Hippocampal formation (tissue), 2 donors: ENCODE data around the gene UBL3.

Source experiments
- DNase-seq, 2 donors: peaks; one replicate each; lab custom pipeline; 2025; lab: John Stamatoyannopoulos, UW

UBL3 gene

DNA sequence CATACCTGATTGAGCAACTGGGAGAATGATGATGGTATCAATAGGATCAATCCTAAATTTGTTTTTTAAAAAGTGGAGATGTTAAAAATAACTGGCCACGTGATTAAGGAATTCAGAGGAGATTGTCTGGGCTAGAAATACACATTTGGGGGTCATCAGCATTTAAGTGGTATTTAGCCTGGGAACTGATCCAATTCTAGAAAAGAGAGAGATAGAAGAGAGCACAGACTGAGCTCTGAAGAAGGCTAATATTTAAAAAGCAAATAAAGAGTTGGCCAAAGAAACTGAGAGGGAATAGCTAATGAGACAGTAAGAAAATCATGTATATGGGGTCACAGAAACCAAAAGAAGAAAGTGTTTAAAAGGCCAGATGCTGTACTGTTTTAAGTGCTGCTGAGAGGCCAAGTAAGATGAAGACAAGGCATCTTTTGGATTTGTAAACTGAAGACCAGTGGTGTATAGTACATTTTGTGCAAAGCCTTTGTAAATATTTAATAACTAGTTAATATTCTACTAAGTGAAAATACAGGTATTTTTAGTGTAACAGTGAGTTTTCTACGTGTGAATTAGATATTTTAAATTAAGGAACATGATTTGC is 40.2 kb downstream of the UBL3 start:
- DNase-seq: no peak

DNA sequence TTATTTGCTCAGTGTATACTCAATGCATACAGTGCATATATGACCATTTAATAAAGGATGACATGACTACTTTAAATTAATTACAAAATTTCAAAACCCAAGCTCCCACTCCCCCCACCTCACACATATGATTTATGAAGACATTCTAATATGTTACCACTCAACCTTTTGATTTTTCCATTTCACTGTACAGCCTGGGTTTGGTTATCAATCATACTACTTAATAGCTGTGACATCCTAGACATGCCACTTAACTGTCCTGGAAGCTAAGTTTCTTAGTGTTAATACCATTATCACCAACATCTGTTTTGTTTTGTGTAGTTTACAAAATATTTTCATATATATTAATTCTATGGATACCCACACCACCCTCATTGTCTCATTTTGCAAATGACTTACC is 42.2 kb downstream of the UBL3 start:
- no peak for DNase-seq

- no peak for DNase-seq
Measured at GRCh38 chr13:29805994-29806979, 44.1 kb downstream of the UBL3 start.

DNA sequence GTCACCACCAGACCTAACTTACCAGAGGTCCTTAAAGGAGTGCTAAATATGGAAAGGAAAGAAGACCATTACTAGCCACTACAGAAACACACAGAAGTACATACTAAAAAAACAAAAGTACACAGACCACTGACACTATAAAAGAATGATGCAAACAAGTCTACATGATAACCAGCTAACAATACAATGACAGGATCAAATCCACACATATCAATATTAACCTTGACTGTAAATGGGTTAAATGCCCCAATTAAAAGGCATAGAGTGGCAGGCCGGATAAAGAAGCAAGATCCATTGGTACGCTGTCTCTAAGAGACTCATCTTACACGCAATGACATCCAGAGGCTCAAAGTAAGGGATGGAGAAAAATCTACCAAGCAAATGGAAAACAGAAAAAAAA is 47.2 kb downstream of the UBL3 start:
- no peak for DNase-seq

DNA sequence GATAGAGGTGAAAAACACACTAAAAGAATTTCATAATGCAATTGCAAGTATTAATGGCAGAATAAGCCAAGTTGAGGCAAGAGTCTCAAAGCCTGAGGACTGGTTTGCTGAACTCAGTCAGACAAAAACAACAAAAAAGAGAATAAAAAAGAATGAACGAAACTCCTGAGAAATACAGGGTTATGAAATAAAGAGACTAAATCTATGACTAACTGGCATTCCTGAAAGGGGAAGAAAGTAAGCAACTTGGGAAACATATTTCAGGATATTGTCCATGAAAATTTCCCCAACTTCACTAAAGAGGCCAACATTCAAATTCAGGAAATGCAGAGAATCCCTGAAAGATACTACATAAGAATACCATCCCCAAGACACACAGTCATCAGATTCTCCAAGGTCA is 47.8 kb downstream of the UBL3 start:
- no peak for DNase-seq

DNA sequence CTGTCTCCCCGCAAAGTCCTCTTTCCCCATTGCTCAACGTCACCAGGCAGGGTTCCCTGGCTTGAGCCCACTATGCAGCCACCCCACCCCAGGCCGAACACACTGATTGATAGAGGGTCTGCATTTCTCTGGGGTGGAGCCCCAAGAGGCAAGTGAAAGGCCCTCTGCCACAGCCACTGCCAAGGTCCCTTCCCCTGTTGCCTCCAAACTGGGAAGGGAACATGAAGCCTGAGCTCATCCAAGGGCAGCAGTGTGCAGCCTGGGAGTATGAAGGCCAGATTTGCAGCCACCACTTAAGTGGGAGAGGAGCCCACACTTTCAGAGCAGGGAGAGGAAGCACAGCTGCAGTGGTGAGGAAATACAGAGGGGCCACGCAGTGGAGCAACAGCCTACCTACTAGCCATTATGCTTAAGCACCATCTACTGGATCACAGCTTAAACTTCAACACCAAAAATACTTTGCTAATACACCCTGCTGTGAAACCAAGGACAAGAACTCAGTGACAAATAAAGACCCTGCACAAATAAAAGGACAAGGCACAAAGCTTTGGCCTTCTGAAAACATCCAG is 48.6 kb downstream of the UBL3 start:
- no peak for DNase-seq

DNA sequence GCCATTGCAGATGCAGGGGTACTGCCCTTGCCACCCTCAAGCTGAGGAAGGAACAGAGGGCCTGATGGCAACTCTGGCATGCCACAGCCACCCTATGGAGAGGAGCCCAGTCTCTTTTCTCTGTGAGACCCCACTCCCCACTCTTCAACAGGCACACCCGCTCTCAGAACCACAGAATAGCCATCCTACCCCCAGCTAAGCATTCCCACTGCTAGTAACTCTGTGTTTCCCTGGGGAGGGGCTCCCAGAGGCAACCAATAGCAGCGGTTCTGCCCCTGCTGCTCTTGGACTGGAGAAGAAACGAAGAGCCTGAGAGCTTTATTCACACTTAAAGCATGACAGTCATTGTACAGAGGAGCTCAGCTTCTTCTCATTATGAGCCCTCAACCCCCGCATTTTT is 49.3 kb downstream of the UBL3 start:
- DNase-seq: no peak

- no peak for DNase-seq
Measured at GRCh38 chr13:29800687-29801086, 49.7 kb downstream of the UBL3 start.

DNA sequence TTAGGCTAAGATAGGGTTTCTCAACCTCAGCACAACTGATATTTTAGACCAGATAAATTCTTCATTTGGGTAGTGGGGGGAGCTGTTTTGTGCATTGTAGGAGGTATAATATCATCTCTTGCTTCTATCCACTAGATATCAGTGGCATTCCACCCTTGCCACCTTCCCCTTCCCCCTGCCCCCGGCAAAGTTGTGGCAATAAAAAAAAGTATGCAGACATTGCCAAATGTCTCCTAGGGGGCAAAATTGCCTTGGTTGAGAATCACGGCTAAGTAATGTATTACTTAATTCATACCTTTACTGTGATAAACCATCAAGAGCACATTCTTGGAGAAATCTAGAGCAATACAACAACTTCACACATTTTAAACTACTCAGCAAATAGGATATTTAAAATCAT is 51.4 kb downstream of the UBL3 start:
- no peak for DNase-seq

DNA sequence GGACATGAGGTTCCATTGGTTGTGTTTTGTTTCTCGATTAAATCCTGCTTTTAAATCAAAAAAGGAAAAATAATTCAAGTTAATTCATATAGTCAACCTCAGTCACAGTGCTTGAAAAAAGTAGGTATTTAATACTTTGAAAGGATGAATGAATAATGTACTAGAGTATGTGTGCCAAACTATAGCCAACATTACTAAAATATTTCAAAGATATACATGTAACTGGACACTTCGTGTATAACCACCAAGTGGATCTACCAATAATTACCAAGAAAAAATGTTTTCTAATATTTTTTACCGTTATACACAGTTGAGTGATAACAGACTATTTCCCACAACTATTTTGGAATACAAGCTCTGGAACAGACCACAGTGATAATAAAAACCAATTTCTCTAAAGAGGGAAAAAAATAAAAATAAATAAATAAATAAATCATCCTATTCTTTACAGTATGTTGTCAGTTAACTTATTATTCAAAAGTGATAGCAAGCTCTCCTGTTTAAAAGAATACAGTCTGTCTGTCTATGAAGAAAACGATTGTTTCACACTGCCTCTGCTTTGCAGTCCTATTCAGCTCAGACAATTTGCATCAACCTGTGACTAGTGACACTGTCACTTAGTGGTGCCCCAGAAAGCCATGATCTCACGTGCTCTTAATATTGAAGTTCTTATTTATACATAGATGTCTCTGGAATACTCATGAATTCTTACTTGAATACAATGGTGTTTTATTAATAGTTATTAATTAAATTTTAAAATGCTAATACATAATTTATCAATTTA is 58.2 kb downstream of the UBL3 start:
- DNase-seq: no peak

DNA sequence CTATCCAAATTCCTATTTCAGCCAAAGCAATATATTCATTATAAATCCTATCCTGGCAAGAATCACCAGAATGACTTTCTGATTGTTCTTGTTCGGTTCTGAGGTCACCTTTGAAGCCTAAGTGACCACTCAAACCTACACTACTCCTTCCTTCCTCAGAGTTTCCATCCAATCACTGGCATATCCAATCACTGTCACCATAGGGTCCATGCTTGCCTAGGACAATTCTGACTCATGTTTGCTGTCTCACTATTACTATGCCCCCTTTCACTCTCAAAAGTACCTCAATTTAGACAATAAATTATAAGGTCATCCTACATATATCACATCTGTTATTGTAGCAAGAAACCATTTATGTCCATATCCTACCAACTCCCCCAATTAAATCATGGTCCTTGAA is 58.9 kb downstream of the UBL3 start:
- DNase-seq: no peak

- no peak for DNase-seq
Measured at GRCh38 chr13:29786698-29787097, 63.7 kb downstream of the UBL3 start.

DNA sequence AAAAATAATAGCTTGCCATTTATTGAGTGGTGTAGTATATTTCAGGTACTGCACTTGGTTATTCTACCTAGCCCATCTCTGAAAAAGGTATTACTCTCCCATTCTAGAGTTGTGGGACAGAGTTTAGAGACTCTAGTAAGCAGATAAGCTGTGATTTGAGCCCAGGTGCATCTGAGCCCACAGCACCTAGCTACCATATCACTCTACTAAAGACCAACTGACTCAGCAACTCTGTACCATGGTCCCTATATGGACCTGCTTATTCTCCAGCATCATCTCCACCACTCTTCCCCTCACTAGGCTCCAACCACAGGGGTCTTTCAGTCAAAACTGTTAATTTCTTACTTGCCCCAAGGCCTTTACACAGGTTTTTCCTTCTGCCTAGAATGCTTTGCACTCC is 64.4 kb downstream of the UBL3 start:
- no peak for DNase-seq

DNA sequence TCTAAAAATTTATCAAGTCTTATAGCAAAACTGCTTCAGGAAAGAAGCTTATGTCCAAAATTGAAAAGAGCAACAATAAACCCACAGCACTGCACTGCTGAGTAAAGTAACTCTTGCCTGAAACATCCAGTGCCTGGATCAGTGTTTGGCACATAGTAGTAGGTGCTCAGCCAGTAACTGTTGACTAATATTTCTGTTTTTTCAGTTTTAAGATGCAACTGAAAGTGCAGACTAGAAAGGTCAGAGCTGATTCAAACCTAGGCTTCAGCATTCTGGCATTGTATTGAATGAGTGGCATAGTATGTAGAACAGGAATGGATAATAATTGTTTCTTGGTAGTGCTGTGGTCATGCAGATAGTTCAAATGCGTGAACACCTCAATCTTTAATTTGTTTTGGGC is 67.6 kb downstream of the UBL3 start:
- DNase-seq: no peak

DNA sequence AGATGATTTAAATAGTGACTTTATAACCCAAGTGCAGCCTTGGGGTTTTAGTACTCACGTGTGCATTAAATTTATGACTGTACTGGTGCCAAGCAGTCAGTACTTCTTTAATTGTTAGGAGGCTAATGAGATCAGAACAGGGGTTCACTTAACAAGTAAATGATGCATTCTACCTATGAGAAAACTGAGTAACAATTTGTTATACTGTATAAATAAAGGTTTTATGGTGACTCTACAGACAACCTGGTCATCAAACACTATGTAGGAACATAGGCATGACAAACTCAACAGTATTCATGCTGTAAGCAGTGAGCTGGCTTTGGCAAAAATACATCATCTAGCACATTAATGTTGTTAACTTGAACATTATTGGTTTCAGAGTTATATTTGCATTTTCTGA is 75.6 kb downstream of the UBL3 start:
- no peak for DNase-seq

DNA sequence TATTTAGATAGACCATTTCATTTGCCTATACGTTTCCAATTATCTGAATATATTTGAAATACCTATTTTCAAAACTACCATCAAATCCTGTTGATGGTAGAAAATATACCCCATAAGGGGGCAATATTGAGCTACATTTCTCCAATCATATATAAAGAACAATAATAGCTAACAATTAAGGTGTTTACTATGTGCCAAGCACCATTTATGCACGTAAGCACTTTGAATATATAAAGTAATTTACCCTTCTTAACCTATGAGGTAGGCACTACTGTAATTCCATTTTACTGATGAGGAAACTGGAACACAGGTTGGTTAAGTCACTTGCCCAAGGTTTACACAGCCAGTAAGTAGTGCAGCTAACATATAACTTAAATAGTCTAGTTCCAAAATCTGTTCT is 79.2 kb downstream of the UBL3 start:
- DNase-seq: peak in 1 of 2 donors; percentile 29

GRCh38 chr13:29767006-29767405 is 83.4 kb downstream of the UBL3 start:
- peak in 1 of 2 donors; percentile 70 for DNase-seq

- DNase-seq: no peak
Measured at GRCh38 chr13:29763436-29764180, 86.8 kb downstream of the UBL3 start.

GRCh38 chr13:29761815-29762214 is 88.6 kb downstream of the UBL3 start:
- no peak for DNase-seq

DNA sequence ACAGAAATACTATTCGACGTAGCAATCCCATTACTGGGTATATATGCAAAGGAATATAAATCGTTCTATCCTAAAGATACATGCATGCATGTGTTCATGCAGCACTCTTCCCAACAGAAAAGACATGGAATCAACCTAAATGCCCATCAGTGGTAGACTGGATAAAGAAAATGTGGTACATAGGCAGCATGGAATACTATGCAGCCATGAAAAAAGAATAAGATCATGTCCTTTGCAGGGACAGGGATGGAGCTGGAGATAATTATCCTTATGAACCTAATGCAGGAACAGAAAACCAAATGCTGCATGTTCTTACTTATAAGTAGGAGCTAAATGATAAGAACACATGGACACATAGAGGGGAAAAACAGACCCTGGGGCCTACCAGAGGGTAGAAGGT is 89.3 kb downstream of the UBL3 start:
- no peak for DNase-seq

DNA sequence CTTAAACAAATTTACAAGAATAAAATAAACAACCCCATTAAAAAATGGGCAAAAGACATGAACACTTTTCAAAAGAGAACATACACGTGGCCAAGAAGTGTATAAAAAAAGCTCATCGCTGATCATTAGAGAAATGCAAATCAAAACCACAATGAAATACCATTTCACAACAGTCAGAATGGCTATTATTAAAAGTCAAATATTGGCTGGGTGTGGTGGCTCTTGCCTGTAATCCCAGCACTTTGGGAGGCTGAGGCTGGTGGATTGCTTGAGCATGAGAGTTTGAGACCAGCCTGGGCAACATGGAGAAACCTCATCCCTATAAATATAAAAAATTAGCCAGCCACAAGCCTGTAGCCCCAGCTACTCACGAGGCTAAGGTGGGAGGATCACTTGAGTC is 89.9 kb downstream of the UBL3 start:
- no peak for DNase-seq
